SK-N-SH (cell line): ENCODE data around the gene CHST11.

Source experiments
- FOXJ3 ChIP-seq: sonication (generic); formaldehyde crosslinking; IDR thresholded peaks from 2 replicates; pipeline ENCODE4 v1.5.1; 2020; ENCODE audit warnings: mild to moderate bottlenecking, missing genetic modification reagents
- FOXM1 ChIP-seq: IDR thresholded peaks from 2 replicates; pipeline ENCODE4 v1.4.0; 2012; ENCODE audit warnings: low read depth, mild to moderate bottlenecking
- GATA2 ChIP-seq: sonication (generic); formaldehyde crosslinking; IDR thresholded peaks from 2 replicates; pipeline ENCODE4 v1.5.0; 2020; ENCODE audit warnings: mild to moderate bottlenecking, missing genetic modification reagents

GRCh38 chr12:104529130-104529874, 72.6 kb downstream of the CHST11 start:
- TF ChIP-seq GATA2 (CRISPR knock-in tag) (no peak), FOXM1 (no peak), FOXJ3 (CRISPR knock-in tag) (no peak)
